Coronary artery (tissue), 2 donors: Measurements from ENCODE around the gene PFDN6.

ENCODE experiments used
- DNase-seq: peaks from one replicate; pipeline ENCODE4 v3.0.0-alpha.2; 2017; ENCODE audit warnings: low spot score
- H3K27ac ChIP-seq, 2 donors: fragments of 200-600 bp; sonication (generic); one replicate each; pipeline ENCODE4 v1.5.1; 2016 to 2019
- H3K4me3 ChIP-seq: fragments of 200-600 bp; sonication (generic); 2 replicates; pipeline ENCODE4 v1.5.1; 2016; ENCODE audit warnings: mild to moderate bottlenecking, moderate library complexity
- TF ChIP-seq, protein P1 (sequence below): fragments of 200-600 bp; sonication (generic); IDR thresholded peaks from one replicate; pipeline ENCODE4 v1.5.1; 2019; ENCODE audit warnings: antibody characterized with exemption

PFDN6 gene

DNA sequence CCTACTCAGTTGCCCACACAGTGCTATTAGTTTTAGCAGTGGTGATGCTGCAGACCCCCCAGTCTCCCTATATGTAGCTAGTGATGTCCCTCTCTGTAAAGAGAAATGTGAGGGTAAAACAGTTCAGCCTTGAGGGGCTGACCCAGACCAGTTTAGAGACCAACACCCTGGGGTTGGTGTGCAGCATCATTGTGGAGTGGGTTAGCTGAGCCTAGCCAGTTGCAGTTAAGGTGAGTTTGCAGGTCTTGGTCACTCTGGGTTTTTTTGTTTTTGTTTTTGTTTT lies 12.9 kb upstream of the PFDN6 start:
- DNase-seq = no peak
- H3K27ac ChIP-seq = peak overlapping the region; percentile 83 to 93
- peak overlapping the region; percentile 84 for H3K4me3 ChIP-seq
- TF ChIP-seq, protein P1, sequence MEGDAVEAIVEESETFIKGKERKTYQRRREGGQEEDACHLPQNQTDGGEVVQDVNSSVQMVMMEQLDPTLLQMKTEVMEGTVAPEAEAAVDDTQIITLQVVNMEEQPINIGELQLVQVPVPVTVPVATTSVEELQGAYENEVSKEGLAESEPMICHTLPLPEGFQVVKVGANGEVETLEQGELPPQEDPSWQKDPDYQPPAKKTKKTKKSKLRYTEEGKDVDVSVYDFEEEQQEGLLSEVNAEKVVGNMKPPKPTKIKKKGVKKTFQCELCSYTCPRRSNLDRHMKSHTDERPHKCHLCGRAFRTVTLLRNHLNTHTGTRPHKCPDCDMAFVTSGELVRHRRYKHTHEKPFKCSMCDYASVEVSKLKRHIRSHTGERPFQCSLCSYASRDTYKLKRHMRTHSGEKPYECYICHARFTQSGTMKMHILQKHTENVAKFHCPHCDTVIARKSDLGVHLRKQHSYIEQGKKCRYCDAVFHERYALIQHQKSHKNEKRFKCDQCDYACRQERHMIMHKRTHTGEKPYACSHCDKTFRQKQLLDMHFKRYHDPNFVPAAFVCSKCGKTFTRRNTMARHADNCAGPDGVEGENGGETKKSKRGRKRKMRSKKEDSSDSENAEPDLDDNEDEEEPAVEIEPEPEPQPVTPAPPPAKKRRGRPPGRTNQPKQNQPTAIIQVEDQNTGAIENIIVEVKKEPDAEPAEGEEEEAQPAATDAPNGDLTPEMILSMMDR = no peak

DNA sequence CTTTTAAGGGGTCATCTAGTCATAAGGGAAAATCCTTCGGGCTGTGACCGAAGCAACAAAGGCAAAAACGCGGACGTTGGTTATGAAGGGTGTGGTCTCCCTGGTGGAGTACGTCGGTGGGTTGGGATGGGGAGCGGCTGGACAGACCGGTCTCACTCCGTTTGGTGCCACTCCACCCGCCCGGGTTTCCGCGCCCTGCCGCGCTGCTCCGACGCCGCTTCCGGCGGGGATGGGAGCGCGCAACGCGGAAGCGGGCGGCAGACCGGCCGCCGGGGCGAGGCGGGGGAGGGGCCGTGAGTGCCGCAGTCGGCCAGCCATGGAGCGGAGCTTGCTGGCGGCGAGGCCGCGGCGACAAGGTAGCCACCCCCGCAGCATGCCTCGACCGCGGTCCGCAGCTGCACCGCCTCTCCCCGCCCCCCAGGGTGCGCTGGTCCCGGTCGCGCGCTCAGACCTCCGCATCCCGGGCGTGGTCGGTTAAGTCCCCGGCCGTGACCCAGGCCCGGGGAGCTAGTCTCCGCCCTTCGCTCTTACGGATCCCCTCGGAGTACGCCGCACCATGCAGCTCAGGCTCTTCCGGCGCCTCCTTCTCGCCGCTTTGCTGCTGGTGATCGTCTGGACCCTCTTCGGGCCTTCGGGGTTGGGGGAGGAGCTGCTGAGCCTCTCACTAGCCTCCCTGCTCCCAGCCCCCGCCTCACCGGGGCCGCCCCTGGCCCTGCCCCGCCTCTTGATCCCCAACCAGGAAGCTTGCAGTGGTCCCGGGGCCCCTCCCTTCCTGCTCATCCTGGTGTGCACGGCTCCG lies 12.3 kb upstream of the PFDN6 start, which contains the start of gene B3GALT4:
Gene B3GALT4, plus strand, starts transcription at position 260 of the 799 bp plus-strand sequence. Its CDS starts 297 bp downstream, at position 557.
- TF ChIP-seq, protein P1 = peak; percentile 26
- DNase-seq = peak; percentile 83
- Histone ChIP-seq H3K4me3 (peak within 1 kb of the TSS; percentile 84), H3K27ac (peak within 1 kb of the TSS; percentile 83 to 93)

DNA sequence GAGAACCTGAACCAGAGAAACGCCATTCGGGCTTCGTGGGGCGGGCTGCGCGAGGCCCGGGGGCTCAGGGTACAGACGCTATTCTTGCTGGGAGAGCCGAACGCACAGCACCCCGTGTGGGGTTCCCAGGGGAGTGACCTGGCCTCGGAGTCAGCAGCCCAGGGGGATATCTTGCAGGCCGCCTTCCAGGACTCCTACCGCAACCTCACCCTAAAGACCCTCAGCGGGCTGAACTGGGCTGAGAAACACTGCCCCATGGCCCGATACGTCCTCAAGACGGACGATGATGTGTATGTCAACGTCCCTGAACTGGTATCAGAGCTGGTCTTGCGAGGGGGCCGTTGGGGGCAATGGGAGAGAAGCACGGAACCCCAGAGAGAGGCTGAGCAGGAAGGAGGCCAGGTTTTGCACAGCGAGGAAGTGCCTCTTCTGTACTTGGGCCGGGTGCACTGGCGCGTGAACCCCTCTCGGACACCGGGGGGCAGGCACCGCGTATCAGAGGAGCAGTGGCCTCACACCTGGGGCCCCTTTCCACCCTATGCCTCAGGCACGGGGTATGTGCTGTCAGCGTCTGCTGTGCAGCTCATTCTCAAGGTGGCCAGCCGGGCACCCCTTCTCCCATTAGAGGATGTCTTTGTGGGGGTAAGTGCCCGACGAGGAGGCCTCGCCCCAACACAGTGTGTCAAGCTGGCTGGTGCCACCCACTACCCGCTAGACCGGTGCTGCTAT lies 11.6 kb upstream of the PFDN6 start:
- H3K4me3 ChIP-seq = peak overlapping the region; percentile 84
- TF ChIP-seq, protein P1 = no peak
- no peak for DNase-seq
- H3K27ac ChIP-seq = peak overlapping the region; percentile 83 to 93

DNA sequence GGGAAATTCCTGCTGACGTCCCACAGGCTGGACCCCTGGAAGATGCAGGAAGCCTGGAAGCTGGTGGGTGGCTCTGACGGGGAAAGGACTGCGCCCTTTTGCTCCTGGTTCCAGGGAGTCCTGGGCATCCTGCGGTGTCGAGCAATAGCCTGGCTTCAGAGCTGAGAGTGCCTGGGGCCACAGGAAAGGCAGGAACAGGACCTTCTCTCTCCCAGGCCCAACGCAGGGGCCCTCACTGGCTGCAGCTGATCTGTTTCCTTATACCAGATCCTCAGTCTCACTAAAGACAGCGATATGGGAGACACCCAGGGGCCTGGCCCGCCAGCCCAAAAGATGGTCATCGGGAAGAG lies 11.0 kb upstream of the PFDN6 start:
- Histone ChIP-seq H3K4me3 (peak overlapping the region; percentile 84), H3K27ac (peak overlapping the region in 1 of 2 donors; percentile 93)
- DNase-seq = no peak
- TF ChIP-seq, protein P1 = no peak

DNA sequence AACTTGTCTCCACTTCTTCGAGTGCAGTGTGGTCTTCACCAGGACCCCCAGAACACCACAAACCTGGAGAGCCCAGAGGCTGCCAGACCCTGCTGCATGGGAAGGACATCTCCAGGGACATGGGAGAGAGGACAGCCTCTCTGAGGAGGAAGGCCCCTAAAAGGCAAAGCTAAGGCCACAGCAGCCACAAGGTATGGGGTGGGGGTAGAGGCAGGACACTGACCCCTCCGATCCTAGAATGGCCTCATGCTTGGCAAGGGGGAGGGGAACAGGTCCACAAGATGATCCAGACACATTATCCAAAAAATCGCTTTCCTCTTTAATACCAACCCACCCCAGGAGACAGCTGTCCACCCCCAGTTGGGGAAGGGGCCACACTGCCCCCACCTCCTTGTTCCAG lies 10.6 kb upstream of the PFDN6 start:
- TF ChIP-seq, protein P1 = no peak
- no peak overlapping the region for H3K27ac ChIP-seq
- DNase-seq = no peak
- H3K4me3 ChIP-seq = no peak overlapping the region

DNA sequence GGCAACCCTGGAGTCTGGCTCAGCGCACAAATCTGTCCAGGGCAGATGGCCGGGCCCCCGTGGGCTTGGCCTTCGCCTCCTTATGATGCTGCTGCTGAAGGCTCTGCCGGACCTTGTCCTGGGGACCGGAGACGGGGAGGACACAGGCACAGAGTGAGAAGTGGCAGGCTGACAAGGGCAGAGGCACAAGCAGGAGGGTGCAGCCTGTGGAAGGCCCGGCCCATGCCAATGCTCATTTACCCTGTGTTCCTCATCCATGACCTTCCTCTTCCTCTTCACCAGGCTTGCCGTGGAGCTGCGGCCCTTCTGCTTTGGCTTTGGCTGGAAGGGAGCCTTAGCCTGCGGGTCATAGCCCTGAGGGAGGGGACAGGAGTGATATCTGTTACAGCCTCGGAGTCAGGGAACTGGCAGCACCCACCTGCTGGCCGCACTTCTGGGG lies 10.1 kb upstream of the PFDN6 start:
- Histone ChIP-seq H3K4me3 (no peak overlapping the region), H3K27ac (no peak overlapping the region)
- no peak for DNase-seq
- TF ChIP-seq, protein P1 = no peak
